T-helper 17 cell (primary cell): ENCODE results near the gene GAREM1. TPM values are rescaled to one million over a fixed set of nuclear protein-coding genes. Genes with fewer than 3 reads are reported as not detected.
"Not testable (repeated sequence)": the region's sequence is repeated elsewhere in the genome, so short reads cannot be mapped to it uniquely, and the experiment has no call there.

Experiments used
- ATAC-seq: fragments of 150-1000 bp; cut with Tn5 transposase; 2 replicates; pipeline ENCODE4 v1.10.0; 2021; ENCODE audit warnings: mild to moderate bottlenecking, moderate library complexity
- DNase-seq, 3 donors: peaks; one replicate each; pipeline versions ENCODE4 v3.0.0 to v3.0.0-alpha.2; 2020 to 2021
- H3K9me3 ChIP-seq: one replicate; pipeline ENCODE4 v1.7.0; 2013; ENCODE audit warnings: low read length, mild to moderate bottlenecking; ENCODE audit not compliant: control insufficient read depth, poor library complexity, severe bottlenecking
- H3K27ac Mint-ChIP-seq: one replicate; pipeline ENCODE4 v1.8.0; 2022; ENCODE audit warnings: mild to moderate bottlenecking, moderate library complexity, mixed read lengths
- H3K27me3 Mint-ChIP-seq: one replicate; pipeline ENCODE4 v1.8.0; 2022; ENCODE audit warnings: mixed read lengths
- H3K36me3 Mint-ChIP-seq: one replicate; pipeline ENCODE4 v1.8.0; 2022; ENCODE audit warnings: low read depth, mixed read lengths
- H3K4me1 Mint-ChIP-seq: one replicate; pipeline ENCODE4 v1.8.0; 2022; ENCODE audit warnings: mild to moderate bottlenecking, mixed read lengths
- H3K4me3 Mint-ChIP-seq: one replicate; pipeline ENCODE4 v1.8.0; 2022; ENCODE audit warnings: mild to moderate bottlenecking, moderate library complexity, mixed read lengths
- total RNA-seq, 4 donors: library from RNA in 2 of 4; stranded (reverse) in 2 of 4; gene quantifications; one replicate each; pipeline ENCODE4 v1.2.3 and lab custom pipeline; 2022 to 2026

Gene GAREM1
- total RNA-seq, 2 donors from 2014 or later: 0.10 to 0.13 TPM

DNA sequence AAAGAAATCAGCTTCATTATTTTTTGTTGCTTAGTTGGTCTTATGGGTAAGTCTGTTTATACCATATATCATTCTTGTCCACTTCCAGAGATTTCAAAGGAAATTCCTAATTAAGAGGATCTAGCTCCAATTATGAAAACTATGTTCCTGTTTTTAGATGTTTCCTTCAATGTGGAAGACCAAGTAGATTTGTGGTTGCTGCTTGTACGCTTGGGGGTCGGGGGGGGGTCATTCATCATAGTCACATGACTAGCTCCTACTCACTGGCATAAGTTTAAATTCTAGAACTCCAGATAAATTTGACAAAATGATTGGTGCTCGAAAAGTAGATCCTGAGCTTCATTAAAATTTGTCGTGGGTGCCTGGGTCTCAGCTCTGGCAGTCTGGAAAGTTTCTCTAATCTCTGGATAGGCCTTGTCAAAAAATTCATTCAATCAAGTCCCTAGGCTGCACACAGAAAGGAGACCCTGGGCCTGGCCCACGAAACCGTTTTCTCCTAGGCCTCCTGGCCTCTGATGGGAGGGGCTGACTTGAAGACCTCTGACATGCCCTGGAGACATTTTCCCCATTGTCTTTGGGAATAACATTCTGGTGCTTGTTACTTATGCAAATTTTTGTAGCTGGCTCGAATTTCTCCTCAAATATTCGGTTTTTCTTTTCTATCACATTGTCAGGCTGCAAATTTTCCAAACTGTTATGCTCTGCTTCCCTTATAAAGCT, 218.4 kb downstream of the GAREM1 start:
- ATAC-seq (no peak), DNase-seq (no peak)
- Mint-ChIP-seq H3K4me1 (peaks cover 3% of the 10 kb centered on the region), H3K27ac (no peak overlapping the region), H3K4me3 (no peak overlapping the region), H3K36me3 (no peaks in the 10 kb centered on the region), H3K27me3 (peaks cover 70% of the 10 kb centered on the region)
- H3K9me3 ChIP-seq: no peaks in the 10 kb centered on the region

DNA sequence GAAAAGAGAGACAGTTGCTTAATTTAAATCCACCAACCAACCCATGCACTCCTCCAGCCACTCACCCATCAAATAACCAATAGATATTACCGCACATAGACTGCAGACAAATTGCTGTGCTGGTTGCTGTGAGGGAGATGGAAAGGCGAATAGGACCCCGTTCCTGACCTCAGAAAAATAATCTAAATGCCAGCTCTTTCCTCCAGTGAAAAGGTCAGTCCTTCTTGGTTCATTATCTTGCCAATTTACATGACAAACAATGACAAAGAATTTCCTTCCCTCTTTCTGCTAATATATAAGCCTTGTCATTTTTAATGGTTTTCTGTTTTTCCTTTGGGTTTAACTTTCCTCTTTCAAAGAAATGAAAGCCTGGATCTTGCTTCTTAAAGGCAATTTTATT, 219.2 kb downstream of the GAREM1 start:
- Mint-ChIP-seq H3K4me1 (peaks cover 3% of the 10 kb centered on the region), H3K27ac (no peak overlapping the region), H3K36me3 (no peaks in the 10 kb centered on the region), H3K4me3 (no peak overlapping the region), H3K27me3 (peaks cover 65% of the 10 kb centered on the region)
- H3K9me3 ChIP-seq: no peaks in the 10 kb centered on the region
- ATAC-seq (no peak), DNase-seq (no peak)

DNA sequence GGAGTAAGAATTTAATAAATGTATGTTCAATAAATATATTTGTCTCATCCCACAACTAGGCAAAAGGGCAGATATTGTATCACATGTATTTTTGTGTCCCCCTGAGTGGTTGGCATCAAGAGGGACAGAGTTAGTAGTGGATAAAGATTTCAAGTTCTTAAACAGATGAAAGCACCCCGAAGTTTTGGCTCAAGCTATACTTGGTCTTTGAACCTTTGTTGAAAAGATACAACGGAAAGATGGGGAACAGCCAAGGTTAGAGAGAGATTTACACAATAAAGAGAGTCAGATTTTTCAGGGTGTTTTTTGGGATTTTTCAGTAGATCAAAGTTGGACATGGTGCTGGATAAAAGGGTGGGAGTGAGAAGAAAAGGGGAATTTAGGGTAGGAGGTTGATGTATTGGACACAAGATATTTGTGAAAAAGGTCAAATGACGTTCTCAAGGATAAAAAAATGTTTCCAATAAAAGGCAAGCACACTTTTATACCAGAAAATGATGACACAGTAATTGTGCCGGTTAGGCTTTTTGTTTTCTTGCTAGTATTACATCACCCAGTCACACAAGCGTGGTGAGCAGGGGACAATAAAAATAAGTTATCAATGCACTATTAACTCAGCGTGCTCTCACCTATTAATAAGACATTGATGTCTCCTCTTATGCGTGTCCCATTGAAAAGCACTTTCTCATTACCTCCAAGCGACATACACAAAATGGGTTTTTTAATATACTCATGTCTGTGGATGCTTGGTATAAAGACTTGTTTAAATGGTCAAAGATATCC, 221.3 kb downstream of the GAREM1 start:
- ATAC-seq (no peak), DNase-seq (no peak)
- Mint-ChIP-seq H3K36me3 (no peaks in the 10 kb centered on the region), H3K4me3 (no peak overlapping the region), H3K4me1 (peaks cover 3% of the 10 kb centered on the region), H3K27me3 (peaks cover 58% of the 10 kb centered on the region), H3K27ac (no peak overlapping the region)
- H3K9me3 ChIP-seq: no peaks in the 10 kb centered on the region

DNA sequence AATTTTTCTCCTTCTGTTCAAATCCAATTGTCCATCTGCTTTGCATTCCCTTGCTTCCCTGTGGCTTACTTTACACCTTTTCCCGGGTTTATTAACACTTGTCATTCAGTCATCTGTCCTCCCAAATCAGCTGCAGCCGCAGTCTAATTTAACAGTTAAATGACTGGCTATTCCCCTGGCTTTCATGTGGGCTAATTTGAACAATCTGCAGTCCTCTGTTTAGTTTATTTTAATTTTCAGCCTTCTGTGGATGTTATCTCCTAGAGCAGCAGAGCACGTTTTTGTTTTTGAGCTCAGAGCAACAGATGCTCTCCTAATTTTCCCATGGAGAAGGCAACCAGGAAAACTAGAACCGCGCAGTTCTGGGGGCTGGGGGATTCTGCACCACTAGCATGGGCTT, 225.8 kb downstream of the GAREM1 start:
- Mint-ChIP-seq H3K27ac (no peak overlapping the region), H3K36me3 (no peaks in the 10 kb centered on the region), H3K4me1 (peaks cover 3% of the 10 kb centered on the region), H3K27me3 (peaks cover 40% of the 10 kb centered on the region), H3K4me3 (no peak overlapping the region)
- ATAC-seq (no peak), DNase-seq (no peak)
- no peaks in the 10 kb centered on the region for H3K9me3 ChIP-seq

DNA sequence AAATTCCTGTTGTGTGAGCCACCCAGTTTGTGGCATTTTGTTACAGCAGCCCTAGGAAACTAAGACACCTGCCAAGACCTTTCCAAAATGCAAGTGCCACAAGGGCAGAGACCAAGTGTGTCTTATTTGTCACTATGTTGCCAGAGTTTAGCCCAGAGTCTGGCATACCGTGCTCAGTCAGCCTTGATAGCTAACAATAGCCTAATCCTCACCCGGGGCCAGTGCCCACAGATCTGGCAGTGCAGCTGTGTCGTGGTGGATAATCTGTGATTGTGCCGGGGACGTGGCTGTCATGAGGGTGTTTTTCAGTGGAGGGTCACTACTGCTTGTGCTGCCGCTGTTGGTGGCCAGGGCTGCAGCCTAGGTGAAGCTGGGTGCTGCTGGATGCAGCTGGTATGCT, 227.3 kb downstream of the GAREM1 start:
- no peaks in the 10 kb centered on the region for H3K9me3 ChIP-seq
- Mint-ChIP-seq H3K27me3 (peaks cover 33% of the 10 kb centered on the region), H3K4me3 (no peak overlapping the region), H3K27ac (no peak overlapping the region), H3K4me1 (peaks cover 3% of the 10 kb centered on the region), H3K36me3 (no peaks in the 10 kb centered on the region)
- ATAC-seq (no peak), DNase-seq (no peak)

DNA sequence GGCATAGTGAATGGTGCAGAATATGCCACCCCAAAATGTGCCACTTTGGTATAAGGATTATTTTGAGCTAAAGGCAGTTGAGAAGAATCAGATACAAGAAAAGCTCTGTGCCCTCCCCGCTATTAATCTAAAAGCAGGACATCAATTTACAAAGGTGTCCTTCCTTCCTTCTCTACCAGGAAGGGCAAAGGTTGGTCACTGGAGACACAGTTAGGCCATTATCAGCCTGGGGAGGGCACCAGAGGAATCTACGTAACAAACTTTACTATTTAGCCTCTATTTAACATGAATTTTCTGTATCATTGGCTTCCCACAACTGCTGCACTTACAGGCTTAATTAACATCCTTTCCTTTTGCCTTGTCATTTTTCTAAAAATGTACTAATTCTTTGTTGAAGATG, 228.3 kb downstream of the GAREM1 start:
- Mint-ChIP-seq H3K4me3 (no peak overlapping the region), H3K36me3 (no peaks in the 10 kb centered on the region), H3K27me3 (peaks cover 33% of the 10 kb centered on the region), H3K4me1 (no peaks in the 10 kb centered on the region), H3K27ac (no peak overlapping the region)
- ATAC-seq: no peak
- DNase-seq: no peak
- H3K9me3 ChIP-seq: no peaks in the 10 kb centered on the region

DNA sequence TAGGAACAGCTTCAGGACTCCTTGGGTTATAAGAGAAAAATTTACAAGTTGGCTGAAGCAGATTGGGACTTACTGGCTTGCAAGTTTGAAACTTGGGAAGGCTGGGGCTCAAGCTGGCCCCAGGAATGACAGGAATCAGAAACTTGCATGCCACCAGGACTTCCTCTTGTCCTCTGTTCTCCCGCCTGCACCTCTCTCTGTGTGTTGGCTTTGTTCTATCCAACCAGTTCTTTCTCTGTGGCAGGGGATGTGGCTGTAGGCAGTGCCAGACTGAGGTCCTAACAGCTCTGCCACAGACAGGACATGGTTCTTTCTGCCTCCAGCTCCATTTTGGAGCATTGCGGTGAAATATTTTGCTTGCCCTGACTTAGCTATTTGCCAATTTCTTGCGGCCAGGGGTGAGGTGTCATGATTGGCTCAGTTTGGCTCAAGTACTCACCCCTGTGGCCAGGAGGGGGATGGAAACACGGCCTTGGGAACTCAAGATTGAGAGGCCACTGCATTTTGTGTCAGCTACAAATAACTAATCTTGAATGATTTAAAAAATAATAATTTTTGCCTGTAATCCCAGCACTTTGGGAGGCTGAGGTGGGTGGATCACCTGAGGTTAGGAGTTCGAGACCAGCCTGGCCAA, 231.9 kb downstream of the GAREM1 start:
- H3K27ac Mint-ChIP-seq: no peak overlapping the region
- no peaks in the 10 kb centered on the region for H3K9me3 ChIP-seq
- peaks cover 40% of the 10 kb centered on the region for H3K27me3 Mint-ChIP-seq
- no peaks in the 10 kb centered on the region for H3K4me1 Mint-ChIP-seq
- no peaks in the 10 kb centered on the region for H3K36me3 Mint-ChIP-seq
- no peak overlapping the region for H3K4me3 Mint-ChIP-seq
- ATAC-seq: no peak
- DNase-seq: no peak

DNA sequence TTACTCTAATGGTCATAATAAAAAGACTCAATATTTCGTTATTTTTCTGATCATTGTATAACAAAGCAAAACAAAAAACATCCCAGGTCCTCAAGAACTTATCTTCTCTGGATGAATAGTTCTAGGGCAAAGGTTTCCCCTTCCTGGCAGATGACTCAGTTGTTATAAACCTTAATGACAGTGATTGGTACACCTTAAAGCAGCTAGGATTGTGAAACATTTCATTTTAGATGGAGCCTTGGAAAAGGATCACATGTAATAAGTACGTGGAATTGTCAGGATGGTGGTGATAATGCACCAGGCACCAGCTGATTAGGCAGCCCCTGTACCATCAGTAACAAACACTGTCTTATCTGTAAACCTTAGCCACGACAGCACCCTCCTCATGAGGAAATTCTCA, 233.6 kb downstream of the GAREM1 start:
- Mint-ChIP-seq H3K4me1 (no peaks in the 10 kb centered on the region), H3K36me3 (no peaks in the 10 kb centered on the region)

DNA sequence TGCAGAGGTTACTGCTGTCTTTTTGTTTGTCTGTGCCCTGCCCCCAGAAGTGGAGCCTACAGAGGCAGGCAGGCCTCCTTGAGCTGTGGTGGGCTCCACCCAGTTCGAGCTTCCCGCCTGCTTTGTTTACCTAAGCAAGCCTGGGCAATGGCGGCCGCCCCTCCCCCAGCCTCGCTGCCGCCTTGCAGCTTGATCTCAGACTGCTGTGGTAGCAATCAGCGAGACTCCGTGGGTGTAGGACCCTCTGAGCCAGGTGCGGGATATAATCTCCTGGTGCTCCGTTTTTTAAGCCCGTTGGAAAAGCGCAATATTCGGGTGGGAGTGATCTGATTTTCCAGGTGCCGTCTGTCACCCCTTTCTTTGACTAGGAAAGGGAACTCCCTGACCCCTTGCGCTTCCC, 237.3 kb downstream of the GAREM1 start:
- not testable (repeated sequence) for H3K9me3 ChIP-seq, H3K36me3 Mint-ChIP-seq, ATAC-seq, H3K4me3 Mint-ChIP-seq, H3K4me1 Mint-ChIP-seq, DNase-seq, H3K27ac Mint-ChIP-seq
- peaks cover 22% of the 10 kb centered on the region for H3K27me3 Mint-ChIP-seq

More for the DNA sequence above, 233.6 kb downstream of the GAREM1 start:
- H3K4me3 Mint-ChIP-seq: no peak overlapping the region
- ATAC-seq (no peak), DNase-seq (no peak)
- H3K27me3 Mint-ChIP-seq: peaks cover 33% of the 10 kb centered on the region
- H3K9me3 ChIP-seq: no peaks in the 10 kb centered on the region
- no peak overlapping the region for H3K27ac Mint-ChIP-seq

DNA sequence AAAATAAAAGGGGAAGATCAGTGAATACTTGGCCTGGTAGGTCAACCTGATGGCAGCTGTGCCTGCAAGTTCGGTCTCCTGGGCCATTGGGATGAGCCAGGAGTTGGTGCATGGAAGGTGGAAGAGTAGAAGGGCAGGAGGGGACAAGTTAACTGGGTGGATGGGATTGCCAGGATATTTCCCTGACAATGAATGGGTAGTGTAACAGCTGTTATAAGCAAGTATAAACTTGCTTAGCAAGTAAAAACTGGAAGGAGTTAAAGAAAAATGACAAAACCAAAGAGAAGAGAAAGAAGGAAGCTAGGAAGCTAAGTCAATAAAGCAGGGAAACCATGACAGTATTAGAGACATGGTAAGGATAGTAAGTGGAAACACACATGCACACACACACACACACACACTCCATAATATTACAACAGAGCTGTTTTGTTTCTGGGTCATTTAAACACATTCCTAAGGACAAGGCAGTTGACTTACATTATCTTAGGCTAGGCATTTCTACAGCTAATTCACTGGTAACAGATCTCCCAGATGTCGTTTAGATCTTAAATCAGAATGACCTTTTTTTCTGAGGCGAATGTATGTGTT, 251.2 kb downstream of the GAREM1 start:
- ATAC-seq: no peak
- no peak for DNase-seq
- Mint-ChIP-seq H3K4me1 (no peaks in the 10 kb centered on the region), H3K27me3 (peaks cover 14% of the 10 kb centered on the region), H3K4me3 (no peak overlapping the region), H3K27ac (no peak overlapping the region), H3K36me3 (no peaks in the 10 kb centered on the region)
- H3K9me3 ChIP-seq: no peaks in the 10 kb centered on the region

DNA sequence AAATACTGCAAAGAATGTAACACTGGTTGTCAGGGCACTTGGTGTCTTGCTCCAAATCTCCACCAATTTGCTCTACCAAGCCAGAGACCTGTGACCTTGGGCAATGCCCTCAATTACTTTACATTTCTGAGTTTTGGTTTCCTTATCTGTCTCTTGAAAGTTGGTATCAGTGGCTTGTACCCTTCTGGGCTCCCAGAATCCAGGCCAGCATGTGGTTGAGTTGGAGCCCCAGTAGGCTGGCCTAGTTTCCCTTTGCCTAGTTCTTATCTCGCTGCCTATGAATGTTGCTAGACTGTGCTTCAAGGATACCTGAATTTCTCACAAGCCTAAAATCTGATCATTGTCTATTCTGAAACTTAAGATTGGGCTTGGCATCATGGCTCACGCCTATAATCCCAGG, 254.3 kb downstream of the GAREM1 start:
- no peaks in the 10 kb centered on the region for H3K9me3 ChIP-seq
- DNase-seq (no peak), ATAC-seq (no peak)
- H3K27ac Mint-ChIP-seq: no peak overlapping the region
- H3K4me1 Mint-ChIP-seq: no peaks in the 10 kb centered on the region
- no peaks in the 10 kb centered on the region for H3K36me3 Mint-ChIP-seq
- peaks cover 28% of the 10 kb centered on the region for H3K27me3 Mint-ChIP-seq
- no peak overlapping the region for H3K4me3 Mint-ChIP-seq

DNA sequence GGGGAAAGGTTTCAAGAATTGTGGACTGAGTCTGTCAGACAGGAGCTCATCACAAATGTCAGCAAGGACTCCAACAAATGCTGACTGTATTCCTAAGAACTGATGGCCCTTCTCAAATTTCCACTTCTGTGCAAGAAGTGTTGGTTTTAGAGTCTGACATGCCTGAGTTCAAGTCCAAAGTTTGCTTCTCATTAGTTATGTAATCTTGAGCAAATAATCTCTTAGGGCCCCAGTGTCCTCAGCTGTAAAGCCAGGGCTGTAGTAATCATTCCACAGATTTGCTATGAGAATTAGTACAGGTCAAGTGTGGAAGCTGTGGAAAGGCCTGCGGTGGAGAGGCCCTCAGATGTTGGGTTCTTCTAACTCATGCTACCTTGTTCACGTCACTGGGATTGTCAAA, 257.0 kb downstream of the GAREM1 start:
- H3K4me1 Mint-ChIP-seq: no peaks in the 10 kb centered on the region
- H3K36me3 Mint-ChIP-seq: no peaks in the 10 kb centered on the region
- no peak overlapping the region for H3K27ac Mint-ChIP-seq
- ATAC-seq: no peak
- no peak for DNase-seq
- H3K4me3 Mint-ChIP-seq: no peak overlapping the region
- H3K9me3 ChIP-seq: no peaks in the 10 kb centered on the region
- peaks cover 32% of the 10 kb centered on the region for H3K27me3 Mint-ChIP-seq
